ENCODE data around the gene ASB13.

The ASB13 gene, protein sequence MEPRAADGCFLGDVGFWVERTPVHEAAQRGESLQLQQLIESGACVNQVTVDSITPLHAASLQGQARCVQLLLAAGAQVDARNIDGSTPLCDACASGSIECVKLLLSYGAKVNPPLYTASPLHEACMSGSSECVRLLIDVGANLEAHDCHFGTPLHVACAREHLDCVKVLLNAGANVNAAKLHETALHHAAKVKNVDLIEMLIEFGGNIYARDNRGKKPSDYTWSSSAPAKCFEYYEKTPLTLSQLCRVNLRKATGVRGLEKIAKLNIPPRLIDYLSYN

DNA sequence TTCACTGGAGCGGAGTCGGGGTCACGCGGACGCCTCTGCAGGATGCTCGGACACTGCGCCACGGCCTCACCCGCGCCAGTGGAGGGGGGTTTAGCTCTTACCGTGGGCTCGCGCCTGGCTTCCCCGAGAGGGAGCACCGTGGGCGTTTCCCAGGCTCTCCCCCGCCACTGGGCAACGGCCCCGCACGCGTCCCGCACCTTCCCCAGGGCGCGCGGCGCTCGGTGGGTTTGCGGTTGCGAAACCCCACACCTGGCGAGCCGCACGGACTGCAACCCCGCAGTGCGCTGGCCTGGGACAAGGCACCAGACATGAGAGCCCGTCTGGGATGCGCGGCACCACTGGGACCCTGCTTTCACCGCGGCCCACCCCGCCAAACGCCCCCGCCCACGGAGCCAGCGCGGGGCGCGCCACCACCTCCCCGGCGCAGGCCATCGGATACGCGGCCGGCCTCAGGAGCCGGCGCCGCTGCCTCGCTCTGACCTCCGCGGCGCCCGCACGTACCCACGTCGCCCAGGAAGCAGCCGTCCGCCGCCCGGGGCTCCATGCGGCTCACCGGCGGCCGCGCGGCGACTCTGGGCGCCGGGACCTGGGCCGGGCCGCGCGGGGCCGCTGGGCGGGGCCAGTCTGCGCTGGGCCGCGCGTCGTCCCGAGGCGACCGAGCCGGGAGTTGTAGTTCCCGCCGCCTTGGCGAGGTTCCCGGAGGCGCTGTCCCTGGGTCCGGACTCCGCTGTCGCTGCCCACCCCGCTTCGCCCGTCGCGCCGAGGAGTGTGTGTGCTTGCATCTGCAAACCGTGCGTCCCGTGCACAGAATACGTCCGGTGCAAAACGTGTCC is at the start of gene ASB13:
TSS of gene ASB13 (minus strand) at position 588 of the 833 bp plus-strand sequence. CDS start at position 544, 44 bp downstream.
- no peak for DNase-seq (ENCODE audit: low read depth)

DNA sequence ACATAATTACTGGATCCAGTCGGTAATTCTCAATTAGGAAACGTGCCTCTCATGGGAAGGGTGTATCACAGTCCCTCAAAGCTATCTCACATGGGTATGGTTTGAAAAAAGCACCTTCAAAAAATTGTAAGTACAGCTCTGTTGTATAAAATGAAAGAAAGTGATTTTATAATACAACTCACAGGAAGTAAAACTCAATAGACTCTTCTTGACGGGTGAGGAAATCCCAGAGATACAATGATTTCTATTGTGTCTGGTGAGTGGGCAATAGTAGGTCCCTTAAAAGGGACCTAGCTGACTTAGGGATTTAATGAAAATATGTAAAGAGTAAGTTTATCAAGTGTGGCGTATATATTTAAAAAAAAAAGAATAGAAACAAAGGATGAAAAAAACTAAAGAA is 45.2 kb upstream of the ASB13 start:
- DNase-seq (ENCODE audit: low read depth), result no peak

- DNase-seq (ENCODE audit: low read depth), result no peak
Observed at GRCh38 chr10:5710859-5711258, 44.5 kb upstream of the ASB13 start.

DNA sequence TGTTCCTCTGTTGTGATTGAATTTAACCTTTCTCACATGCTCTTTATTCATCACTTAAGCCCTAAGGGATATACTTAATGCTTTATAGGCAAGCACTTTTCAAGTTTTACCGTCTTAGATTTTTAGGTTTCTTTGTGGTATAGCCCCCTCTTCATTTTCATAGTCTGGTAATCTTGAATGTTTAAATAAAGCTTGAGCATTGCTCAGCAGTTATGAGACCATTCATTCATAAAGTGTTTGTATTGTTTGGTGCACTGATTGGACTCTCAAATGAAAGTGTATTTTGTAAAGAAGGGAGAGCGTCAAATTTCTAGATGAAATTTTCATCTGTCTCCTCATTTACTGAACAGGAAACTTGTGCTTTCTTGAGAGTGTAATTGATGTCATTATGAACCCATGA is 43.5 kb upstream of the ASB13 start:
- no peak for DNase-seq (ENCODE audit: low read depth)

DNA sequence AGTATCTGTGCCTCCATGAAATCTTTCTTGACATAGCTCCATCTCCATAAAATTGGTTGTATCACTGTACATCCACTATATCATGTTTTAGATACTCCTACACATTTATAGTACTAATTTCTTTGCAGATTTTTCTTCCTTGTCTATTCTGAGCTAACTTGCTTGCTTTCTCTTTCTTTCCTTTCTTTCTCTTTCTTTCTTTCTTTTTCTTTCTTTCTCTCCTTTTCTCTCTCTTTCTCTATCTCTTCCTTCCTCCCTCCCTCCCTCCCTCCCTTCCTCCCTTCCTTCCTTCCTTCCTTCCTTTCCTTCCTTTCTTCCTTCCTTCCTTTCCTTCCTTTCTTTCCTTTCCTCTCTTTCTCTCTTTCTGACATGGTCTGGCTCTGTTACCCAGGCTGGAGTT is 42.0 kb upstream of the ASB13 start:
- DNase-seq (ENCODE audit: low read depth), result no peak

DNA sequence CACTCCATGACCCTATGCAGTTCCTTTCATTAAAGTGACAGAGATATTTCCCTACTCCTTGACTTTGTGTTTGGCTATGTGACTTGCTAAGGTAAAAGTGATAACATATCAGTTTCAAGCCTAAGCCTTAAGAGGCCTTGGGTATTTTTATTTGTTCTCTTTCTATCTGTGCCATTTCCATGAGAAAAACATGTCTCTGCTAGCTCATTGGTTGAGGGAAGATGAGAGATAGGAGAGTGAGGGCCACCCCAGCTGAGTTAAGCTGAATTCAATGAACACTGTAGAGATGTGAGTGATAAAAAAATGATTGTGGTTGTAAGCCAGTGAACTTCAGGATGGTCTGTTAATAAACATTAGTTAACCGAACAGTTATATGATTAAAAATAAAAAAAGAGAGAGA is 31.7 kb upstream of the ASB13 start:
- DNase-seq (ENCODE audit: low read depth), result no peak

DNA sequence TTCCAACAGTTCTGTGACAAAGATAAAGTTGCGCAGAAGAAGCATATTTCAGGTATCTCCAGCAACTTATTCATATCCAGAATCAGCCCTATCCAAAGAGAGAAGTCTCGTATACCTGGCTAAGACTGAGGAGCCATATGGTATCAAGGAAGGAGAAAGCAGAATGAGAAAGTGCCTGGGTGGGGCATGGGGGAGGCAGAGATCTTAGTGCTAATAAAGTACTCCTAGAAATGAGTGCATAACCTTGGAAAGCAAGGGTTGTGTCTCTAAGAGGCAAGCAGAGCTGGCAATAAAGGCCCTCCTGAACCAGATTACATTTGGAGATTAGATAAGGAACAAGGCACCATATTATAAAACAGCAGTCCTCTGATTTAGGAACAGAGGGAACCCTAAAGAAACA is 30.9 kb upstream of the ASB13 start:
- no peak for DNase-seq (ENCODE audit: low read depth)

DNA sequence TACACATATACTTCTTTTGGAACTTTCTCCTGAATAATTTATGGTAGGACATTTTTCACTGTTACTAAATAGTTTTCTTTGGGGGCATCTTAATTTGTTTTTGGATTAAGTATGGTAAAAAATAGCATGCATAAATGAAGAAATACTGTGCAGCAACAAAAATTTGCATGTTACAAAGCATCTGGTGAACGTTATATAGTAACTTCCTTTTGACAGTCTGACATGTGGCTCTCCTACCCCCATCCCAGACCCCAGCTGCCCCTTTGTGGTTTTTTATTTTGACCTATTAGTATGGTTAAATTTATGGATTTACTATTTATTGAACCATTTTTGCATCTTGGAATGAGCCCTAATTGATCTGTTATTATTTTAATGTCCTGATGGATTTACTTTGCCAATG is 28.2 kb upstream of the ASB13 start:
- DNase-seq (ENCODE audit: low read depth), result no peak

DNA sequence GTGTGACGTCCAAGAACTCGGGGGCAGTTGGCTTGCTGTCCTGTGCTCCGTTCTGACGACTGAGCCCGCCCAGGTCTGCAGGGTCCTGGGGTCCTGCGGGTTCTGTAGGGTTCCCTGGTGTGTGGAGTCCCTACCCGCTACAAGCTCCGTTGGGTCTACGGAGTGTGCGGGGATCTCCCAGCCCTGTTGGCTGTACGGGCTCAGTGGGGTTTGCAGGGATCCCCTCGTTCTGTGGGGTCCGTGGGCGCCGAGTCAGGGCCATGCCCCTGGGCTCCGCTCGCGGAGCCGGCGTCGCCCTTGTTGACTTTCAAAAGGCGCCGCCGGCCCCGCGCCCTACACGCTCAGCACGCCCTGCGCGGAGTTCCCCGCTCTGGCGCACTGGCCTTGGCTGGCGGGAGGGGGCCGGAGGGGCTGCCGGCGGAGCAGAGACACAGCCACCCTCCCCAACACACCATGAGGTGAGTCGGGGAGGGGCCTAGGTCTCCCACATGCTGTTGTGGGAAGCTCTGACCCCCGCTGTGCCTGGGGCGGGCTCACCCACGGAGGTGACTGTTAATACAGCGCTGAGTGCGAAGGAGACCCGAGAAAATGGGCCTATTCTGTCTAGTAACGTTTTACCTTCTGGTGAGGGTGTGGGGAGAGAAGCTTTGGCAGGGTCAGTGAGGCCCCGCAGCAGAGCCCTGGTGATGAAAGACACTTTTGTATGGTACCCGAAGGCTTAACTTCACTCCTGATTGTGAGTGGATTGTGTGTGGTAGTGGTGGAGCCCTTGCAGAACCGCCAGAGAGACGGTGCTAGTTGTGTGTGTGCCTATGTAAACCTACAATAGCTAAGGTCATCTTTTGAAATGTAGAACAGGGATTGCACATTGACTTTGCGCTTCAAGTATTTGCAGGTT is 26.3 kb upstream of the ASB13 start:
- DNase-seq (ENCODE audit: low read depth), result no peak

DNA sequence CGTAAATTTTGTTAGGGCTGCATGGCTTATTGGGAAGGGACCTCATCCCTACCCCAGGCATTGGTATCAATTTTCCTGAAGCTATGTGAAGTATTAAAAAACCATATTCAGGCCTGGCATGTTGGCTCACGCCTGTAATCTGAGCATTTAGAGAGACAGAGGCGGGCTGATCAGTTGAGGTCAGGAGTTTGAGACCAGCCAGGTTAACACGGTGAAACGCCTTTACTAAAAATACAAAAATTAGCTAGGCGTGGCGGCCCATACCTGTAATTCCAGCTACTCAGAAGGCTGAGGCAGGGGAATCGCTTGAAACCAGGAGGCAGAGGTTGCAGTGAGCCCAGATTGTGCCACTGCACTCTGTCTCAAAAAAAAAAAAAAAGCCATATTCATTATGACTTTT is 25.4 kb upstream of the ASB13 start:
- DNase-seq (ENCODE audit: low read depth), result no peak

GRCh38 chr10:5688587-5688986 is 22.2 kb upstream of the ASB13 start:
- no peak for DNase-seq (ENCODE audit: low read depth)

DNA sequence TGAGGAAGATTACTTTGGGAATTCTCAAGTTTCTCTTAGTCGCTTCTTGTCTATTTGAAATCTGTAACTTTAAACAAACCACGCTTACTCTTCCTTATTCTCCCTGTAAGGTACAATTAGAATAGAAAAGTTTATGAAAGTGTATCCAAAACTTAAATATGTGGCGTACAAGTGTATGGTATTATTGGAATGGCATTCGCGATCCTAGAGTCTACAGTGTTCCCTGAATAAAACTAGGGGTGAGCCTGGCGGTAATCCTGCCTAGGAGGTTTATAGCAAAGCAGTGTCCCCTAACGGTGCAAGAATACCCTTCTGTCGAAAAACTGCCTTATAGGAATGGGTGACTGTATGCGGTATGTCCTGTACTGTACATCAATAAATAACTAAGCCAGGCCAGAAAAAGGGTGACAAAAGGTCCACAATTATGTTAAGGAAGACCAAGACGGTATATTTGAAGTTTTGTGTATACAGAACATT is 19.4 kb upstream of the ASB13 start:
- no peak for DNase-seq (ENCODE audit: low read depth)

GRCh38 chr10:5684971-5685763 is 18.8 kb upstream of the ASB13 start:
- no peak for DNase-seq (ENCODE audit: low read depth)

DNA sequence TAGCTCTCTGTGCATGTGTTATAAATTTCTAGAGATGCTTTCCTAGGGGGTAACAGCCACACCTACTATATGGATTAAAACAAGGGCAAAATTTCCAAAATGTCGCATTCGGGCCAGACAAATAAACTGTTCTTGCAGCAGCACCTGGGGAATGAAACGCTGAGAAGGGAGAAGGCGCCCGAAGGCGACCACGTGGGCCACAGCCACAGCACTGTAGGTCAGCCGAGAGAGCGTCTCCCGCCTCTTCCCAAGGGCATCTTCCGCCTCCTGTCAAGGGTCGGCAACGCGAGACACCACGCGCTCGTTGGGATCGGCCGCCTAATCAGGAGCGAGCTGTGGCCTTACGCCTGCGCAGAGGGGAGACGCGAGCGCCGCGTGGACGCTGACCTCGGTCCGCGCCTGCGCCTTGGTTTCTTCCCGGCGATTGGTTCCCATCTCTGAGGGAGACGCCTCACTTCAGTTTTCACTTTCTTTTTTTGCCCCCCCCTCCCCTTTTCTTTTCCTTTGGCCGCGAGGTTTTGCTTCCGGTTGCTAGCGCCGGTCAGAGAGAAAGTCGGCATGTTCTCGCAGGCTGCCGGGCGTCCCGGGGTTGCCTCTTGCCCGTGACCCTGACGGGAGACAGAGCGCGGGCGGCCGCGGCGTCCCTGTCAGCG is 18.0 kb upstream of the ASB13 start, which contains the start of gene TASOR2:
TSS of gene TASOR2 (plus strand) at position 521 of the 653 bp plus-strand sequence. CDS start 35,805 bp downstream, outside the sequence.
- peak; percentile 84 for DNase-seq (ENCODE audit: low read depth)

DNA sequence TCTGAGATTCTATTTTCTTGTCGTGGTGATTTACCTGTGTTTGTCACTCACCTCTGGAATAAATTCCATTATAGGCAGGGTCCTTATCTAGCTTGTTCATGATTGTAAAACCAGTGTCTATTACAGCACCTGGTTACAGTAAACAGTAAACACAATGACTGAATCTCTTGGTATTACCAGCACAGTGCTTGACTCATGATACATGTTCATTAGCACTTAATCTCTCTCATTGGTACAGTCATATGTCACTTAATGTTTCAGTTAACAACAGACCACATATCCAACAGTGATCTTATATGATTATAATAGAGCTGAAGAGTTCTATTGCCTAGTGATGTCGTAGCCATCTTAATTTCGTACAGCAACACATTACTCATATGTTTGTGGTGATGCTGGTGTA is 16.7 kb upstream of the ASB13 start:
- DNase-seq (ENCODE audit: low read depth), result no peak

- no peak for DNase-seq (ENCODE audit: low read depth)
Observed at GRCh38 chr10:5681930-5682329, 15.5 kb upstream of the ASB13 start.

- no peak for DNase-seq (ENCODE audit: low read depth)
Observed at GRCh38 chr10:5679606-5680005, 13.2 kb upstream of the ASB13 start.

DNA sequence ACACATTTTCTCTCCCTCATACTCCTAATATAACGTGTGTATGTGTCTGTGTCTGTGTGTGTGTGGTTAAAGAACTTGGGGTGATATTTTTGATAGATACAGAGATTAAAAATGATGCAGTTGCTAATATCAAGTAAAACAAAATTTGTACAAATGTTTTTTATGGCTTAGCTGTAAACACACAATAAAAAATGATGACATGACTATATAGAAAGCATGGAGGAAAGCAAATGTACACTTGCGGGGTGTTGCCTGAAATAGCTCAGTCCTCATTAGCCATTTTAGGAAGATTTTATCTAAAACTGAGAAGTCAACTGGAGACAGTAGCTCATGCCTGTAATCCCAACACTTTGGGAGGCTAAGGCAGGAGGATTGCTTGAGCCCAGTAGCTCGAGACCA is 12.6 kb upstream of the ASB13 start:
- DNase-seq (ENCODE audit: low read depth), result no peak

DNA sequence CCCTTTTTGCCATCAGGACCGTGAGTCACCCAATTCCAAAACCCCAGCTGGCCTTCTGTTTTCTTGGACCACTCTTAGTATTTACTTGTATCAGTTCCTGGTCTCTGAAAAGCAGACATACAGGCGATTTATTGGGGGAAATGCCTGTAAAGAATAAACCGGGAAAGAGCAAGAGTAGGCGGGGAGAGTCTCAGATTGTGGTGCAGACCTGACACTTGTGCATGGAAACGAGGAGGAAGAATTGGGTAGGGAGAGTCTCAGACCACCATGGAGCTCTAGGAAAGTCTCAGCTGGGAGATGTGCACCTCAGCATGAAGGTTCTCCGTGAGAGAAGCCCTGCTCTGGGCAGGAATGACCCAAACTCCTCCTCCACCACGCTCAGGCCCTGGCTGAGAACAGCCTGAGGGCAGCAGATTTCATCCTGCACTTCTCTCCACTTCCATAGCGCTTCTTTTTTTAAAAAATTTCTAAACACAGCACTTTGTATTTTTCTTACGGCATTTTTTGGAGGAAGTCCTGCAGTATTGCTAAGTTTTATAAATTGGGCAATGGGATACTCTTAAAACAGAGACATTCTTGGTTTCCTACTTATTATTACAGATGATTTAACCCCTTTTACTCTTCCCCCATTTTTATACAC is 12.1 kb upstream of the ASB13 start:
- no peak for DNase-seq (ENCODE audit: low read depth)

DNA sequence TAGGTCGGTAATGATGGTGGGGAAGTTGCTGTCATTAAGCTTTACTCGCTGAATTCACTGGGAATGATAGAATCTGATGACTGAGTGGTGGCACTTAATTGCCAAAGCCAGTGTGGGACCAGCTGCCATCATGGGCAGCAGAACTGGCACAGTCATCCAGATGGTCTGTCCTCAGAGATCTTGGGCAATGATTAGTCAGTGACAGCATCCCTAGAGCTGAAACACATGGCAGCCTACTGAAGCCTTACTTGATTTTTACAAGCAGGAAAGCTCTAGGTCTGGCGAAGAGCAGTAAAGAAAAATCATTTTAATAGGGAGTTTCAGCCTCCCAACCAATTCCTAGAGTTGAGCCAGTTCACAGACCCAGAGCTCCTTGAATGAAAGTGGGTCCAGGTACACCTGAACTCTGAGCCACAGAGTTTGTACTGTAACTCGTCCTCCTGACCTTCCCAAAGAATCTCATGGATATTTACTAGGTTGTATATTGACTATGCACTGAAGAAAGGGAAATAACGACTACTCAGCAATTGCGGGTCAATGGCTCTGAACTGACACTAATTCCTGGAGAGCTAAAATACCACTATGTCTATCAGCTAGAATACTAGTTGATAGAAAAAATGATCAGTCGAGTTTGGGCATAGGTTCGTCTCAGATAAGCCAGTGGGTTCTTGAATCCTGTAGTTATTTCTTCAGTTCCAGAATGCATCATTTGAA is 4.4 kb upstream of the ASB13 start:
- no peak for DNase-seq (ENCODE audit: low read depth)

Data from non-pigmented ciliary epithelial cell (primary cell).